Caco-2 (cell line): ENCODE data around the gene HTR3D. TPM values are rescaled to one million over a fixed set of nuclear protein-coding genes. Genes with fewer than 3 reads are reported as not detected.

Experiments used
- BruUV-seq: library from RNA; stranded (reverse); fragments of 400-500 nt; replicated peaks from 2 replicates; lab custom pipeline; 2021; lab: Mats Ljungman, UMichigan
- CTCF ChIA-PET: fragments of 300-600 bp; sonication (Branson Sonifier 250); formaldehyde crosslinking; loops from one replicate; lab custom pipeline; 2022; ENCODE audit warnings: antibody characterized with exemption; lab: Charles Lee
- POLR2A ChIA-PET: fragments of 300-600 bp; sonication (Branson Sonifier 250); formaldehyde crosslinking; loops from one replicate; lab custom pipeline; 2022; ENCODE audit warnings: antibody characterized with exemption; lab: Charles Lee
- DNase-seq, 2 experiments: peaks; one replicate each; pipeline versions ENCODE4 v3.0.0 to v3.0.0-alpha.2; 2020 to 2022
- H3K27me3 ChIP-seq: replicated peaks from 2 replicates; pipeline ENCODE4 v1.6.0; 2011; ENCODE audit warnings: low read length; ENCODE audit not compliant: control insufficient read depth, insufficient read depth
- H3K36me3 ChIP-seq: 2 replicates; pipeline ENCODE4 v1.5.1; 2011; ENCODE audit warnings: low read length; ENCODE audit not compliant: control insufficient read depth, insufficient read depth
- H3K4me1 ChIP-seq: fragments of 250-450 bp; sonication (Bioruptor Pico); 2 replicates; pipeline ENCODE4 v1.5.1; 2020; ENCODE audit warnings: mild to moderate bottlenecking
- H3K4me3 ChIP-seq: 2 replicates; pipeline ENCODE4 v1.5.1; 2011; ENCODE audit warnings: low read depth, mild to moderate bottlenecking, control low read depth, low read length
- H3K9me3 ChIP-seq: fragments of 250-450 bp; sonication (Bioruptor Pico); 2 replicates; pipeline ENCODE4 v1.5.1; 2020; ENCODE audit warnings: mild to moderate bottlenecking, moderate library complexity
- H3K27ac Mint-ChIP-seq: one replicate; pipeline ENCODE4 v1.8.0; 2022; ENCODE audit warnings: mixed read lengths; ENCODE audit not compliant: unreplicated experiment
- H3K27me3 Mint-ChIP-seq: one replicate; pipeline ENCODE4 v1.8.0; 2022; ENCODE audit warnings: mixed read lengths; ENCODE audit not compliant: insufficient read depth, unreplicated experiment
- H3K36me3 Mint-ChIP-seq: one replicate; pipeline ENCODE4 v1.8.0; 2022; ENCODE audit warnings: mild to moderate bottlenecking, mixed read lengths; ENCODE audit not compliant: insufficient read depth, unreplicated experiment
- H3K4me1 Mint-ChIP-seq: one replicate; pipeline ENCODE4 v1.8.0; 2022; ENCODE audit warnings: low read depth, mixed read lengths; ENCODE audit not compliant: unreplicated experiment
- H3K4me3 Mint-ChIP-seq: one replicate; pipeline ENCODE4 v1.8.0; 2022; ENCODE audit warnings: mild to moderate bottlenecking, moderate library complexity, mixed read lengths; ENCODE audit not compliant: unreplicated experiment
- H3K9me3 Mint-ChIP-seq: one replicate; pipeline ENCODE4 v1.8.0; 2022; ENCODE audit warnings: mixed read lengths; ENCODE audit not compliant: unreplicated experiment
- intact Hi-C: fragments of 100-400 bp; cut with micrococcal nuclease; formaldehyde crosslinking; loops from one replicate; pipeline ENCODE4 v1.10.0; 2022; ENCODE audit not compliant: unreplicated experiment
- total RNA-seq: library from RNA; stranded (reverse); gene quantifications from 2 replicates; pipeline ENCODE4 v1.2.3, GENCODE V29; 2022
- TF ChIP-seq, protein P1 (sequence below), 2 experiments: fragments of 200-600 bp in 1 of 2; IDR thresholded peaks; 1 replicate in 1 of 2; 2 replicates in 1 of 2; pipeline versions ENCODE4 v1.5.1 to v1.8.0; 2011 to 2022; ENCODE audit warnings: antibody characterized with exemption in 1 of 2, control low read depth in 1 of 2, inconsistent platforms in 1 of 2, low read depth in 1 of 2, low read length in 1 of 2, mild to moderate bottlenecking in 1 of 2, moderate library complexity in 1 of 2; ENCODE audit not compliant: insufficient read depth in 1 of 2, severe bottlenecking in 1 of 2, unreplicated experiment in 1 of 2

The HTR3D gene
- total RNA-seq, 1 experiment from 2014 or later, result not detected

DNA sequence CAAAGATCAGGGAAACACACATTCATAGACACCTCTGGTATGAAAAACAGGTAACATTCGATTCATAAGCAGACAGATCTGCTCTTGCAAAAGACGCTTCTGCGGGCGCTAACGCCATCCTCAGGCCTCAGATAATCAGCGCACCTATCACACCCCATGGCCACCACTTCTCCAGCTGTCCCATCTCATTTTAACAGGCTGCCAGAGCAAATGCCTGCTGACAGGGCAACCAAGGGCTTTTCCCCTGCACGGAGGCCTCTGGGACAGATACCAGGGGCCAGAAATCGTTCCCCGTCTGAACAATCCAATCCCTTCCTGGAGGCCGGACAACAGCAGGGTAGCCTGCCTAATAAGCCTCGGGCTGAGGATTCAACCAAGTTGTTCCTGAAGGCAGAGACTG, 29.1 kb upstream of the HTR3D start:
- DNase-seq, result no peak
- no peak overlapping the region for H3K4me3 ChIP-seq
- H3K36me3 ChIP-seq, result no peaks in the 10 kb centered on the region
- TF ChIP-seq, protein P1, sequence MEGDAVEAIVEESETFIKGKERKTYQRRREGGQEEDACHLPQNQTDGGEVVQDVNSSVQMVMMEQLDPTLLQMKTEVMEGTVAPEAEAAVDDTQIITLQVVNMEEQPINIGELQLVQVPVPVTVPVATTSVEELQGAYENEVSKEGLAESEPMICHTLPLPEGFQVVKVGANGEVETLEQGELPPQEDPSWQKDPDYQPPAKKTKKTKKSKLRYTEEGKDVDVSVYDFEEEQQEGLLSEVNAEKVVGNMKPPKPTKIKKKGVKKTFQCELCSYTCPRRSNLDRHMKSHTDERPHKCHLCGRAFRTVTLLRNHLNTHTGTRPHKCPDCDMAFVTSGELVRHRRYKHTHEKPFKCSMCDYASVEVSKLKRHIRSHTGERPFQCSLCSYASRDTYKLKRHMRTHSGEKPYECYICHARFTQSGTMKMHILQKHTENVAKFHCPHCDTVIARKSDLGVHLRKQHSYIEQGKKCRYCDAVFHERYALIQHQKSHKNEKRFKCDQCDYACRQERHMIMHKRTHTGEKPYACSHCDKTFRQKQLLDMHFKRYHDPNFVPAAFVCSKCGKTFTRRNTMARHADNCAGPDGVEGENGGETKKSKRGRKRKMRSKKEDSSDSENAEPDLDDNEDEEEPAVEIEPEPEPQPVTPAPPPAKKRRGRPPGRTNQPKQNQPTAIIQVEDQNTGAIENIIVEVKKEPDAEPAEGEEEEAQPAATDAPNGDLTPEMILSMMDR (IDR thresholded peaks at IDR 0.05; ENCODE audit: insufficient read depth in 1 of 2, low read depth in 1 of 2, low read length in 1 of 2, severe bottlenecking in 1 of 2, unreplicated experiment in 1 of 2), result no peak
- peaks cover 9% of the 10 kb centered on the region for H3K36me3 Mint-ChIP-seq
- ChIA-PET POLR2A (no interaction called here), CTCF (no interaction called here)
- no peaks in the 10 kb centered on the region for H3K9me3 Mint-ChIP-seq
- no peaks in the 10 kb centered on the region for H3K27me3 ChIP-seq
- peak overlapping the region; percentile 56 for H3K27ac Mint-ChIP-seq
- no peaks in the 10 kb centered on the region for H3K27me3 Mint-ChIP-seq
- H3K9me3 ChIP-seq, result no peaks in the 10 kb centered on the region
- peaks cover 9% of the 10 kb centered on the region; the same call in 1 of the 2 replicates for H3K4me1 ChIP-seq
- H3K4me3 Mint-ChIP-seq, result no peak overlapping the region
- no TSS peak for BruUV-seq
- intact Hi-C loops, result no loop called here
- H3K4me1 Mint-ChIP-seq, result peaks cover 18% of the 10 kb centered on the region

DNA sequence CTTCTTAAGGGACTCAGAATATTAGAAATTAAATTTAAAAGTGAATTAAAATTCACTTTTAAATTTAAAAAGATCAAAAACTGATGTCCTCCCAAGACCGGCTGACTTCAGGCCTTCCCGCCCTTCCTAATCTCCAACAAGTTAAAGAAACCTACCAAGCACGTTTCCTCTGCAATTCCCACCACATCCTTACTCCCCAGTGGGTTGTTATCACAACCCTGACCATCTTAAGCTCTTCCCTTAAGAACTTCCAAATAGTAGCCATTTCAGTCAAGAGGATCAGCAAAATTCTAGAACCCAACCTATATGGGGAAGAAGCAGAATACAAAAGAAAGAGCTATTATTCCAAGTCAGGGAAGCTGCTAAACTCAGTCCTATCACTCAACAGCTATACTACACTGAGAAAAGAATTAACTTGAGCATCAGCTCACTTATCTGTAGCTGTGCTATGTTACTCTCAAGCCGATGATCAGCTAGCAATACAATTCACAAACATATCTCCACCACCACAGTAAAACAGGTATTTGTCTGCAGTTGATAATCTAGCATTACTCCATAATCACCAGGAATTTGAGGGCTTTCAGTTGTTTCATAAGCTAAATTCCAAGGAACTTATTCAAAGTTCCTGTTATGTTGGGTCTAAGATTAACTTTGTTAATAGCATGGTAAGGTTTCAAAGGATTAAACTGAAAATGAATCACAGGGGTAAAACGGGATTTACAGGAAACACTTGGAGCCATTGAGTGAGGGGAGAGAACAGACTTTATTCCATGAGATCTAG, 28.2 kb upstream of the HTR3D start:
- Mint-ChIP-seq H3K27ac (peak overlapping the region; percentile 56), H3K36me3 (peaks cover 9% of the 10 kb centered on the region), H3K27me3 (no peaks in the 10 kb centered on the region), H3K4me3 (no peak overlapping the region), H3K9me3 (no peaks in the 10 kb centered on the region), H3K4me1 (peaks cover 25% of the 10 kb centered on the region)
- POLR2A ChIA-PET, result interaction anchor here (1.1 kb wide), 1 partner anchor 13 kb away, joined by 3 read pairs; no protein-coding TSS in a partner anchor
- TF ChIP-seq, protein P1 (IDR thresholded peaks at IDR 0.05; ENCODE audit: insufficient read depth in 1 of 2, low read depth in 1 of 2, low read length in 1 of 2, severe bottlenecking in 1 of 2, unreplicated experiment in 1 of 2), result no peak
- BruUV-seq, result no TSS peak
- Histone ChIP-seq H3K4me1 (peaks cover 9% of the 10 kb centered on the region; the same call in 1 of the 2 replicates), H3K9me3 (no peaks in the 10 kb centered on the region), H3K4me3 (no peak overlapping the region), H3K36me3 (no peaks in the 10 kb centered on the region), H3K27me3 (no peaks in the 10 kb centered on the region)
- intact Hi-C loops, result loop anchor here (1.0 kb wide), 1 partner anchor 12 kb away; no protein-coding TSS in a partner anchor
- DNase-seq, result no peak
- CTCF ChIA-PET, result no interaction called here

DNA sequence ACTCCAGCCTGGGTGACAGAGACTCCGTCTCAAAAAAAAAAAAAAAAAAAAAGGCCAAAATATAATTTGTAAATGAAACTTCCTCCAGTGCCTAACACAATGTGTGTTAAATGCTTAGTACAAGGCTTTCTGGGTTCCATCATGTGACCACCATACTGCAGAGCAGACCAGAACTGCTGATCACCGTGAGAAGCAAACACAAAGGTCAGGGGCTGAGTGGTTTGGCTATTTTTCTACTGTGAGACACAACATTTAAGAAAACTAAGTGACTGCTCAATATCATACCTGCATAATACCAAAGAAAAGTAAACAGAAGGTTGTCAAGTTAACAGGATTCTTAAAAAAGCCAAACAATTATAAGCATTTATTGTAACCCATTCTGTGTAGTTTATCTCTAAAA, 27.1 kb upstream of the HTR3D start:
- H3K36me3 Mint-ChIP-seq, result peaks cover 9% of the 10 kb centered on the region
- no peaks in the 10 kb centered on the region for H3K9me3 Mint-ChIP-seq
- TF ChIP-seq, protein P1 (IDR thresholded peaks at IDR 0.05; ENCODE audit: insufficient read depth in 1 of 2, low read depth in 1 of 2, low read length in 1 of 2, severe bottlenecking in 1 of 2, unreplicated experiment in 1 of 2), result no peak
- H3K9me3 ChIP-seq, result no peaks in the 10 kb centered on the region
- ChIA-PET CTCF (no interaction called here), POLR2A (no interaction called here)
- H3K4me3 Mint-ChIP-seq, result no peak overlapping the region
- no peak for DNase-seq
- no peaks in the 10 kb centered on the region for H3K27me3 ChIP-seq
- H3K36me3 ChIP-seq, result no peaks in the 10 kb centered on the region
- peaks cover 9% of the 10 kb centered on the region; the same call in 1 of the 2 replicates for H3K4me1 ChIP-seq
- intact Hi-C loops, result no loop called here
- no peak overlapping the region for H3K4me3 ChIP-seq
- no TSS peak for BruUV-seq
- no peaks in the 10 kb centered on the region for H3K27me3 Mint-ChIP-seq
- H3K4me1 Mint-ChIP-seq, result peaks cover 25% of the 10 kb centered on the region
- no peak overlapping the region for H3K27ac Mint-ChIP-seq
